HL-60 (cell line): ENCODE results near the gene SLC6A18.

Source experiments
- DNase-seq, 2 experiments: peaks; one replicate each; pipeline ENCODE4 v3.0.0-alpha.2; 2010 to 2020; ENCODE audit warnings: low read depth in 1 of 2, low spot score in 1 of 2
- H3K27ac ChIP-seq: fragments of 250-450 bp; sonication (Bioruptor Pico); replicated peaks from 2 replicates; pipeline ENCODE4 v1.5.1; 2020; ENCODE audit warnings: mild to moderate bottlenecking, moderate library complexity
- H3K27me3 ChIP-seq: fragments of 250-450 bp; sonication (Bioruptor Pico); 2 replicates; pipeline ENCODE4 v1.5.1; 2021; ENCODE audit warnings: mild to moderate bottlenecking, moderate library complexity; ENCODE audit not compliant: insufficient read depth, poor library complexity, severe bottlenecking
- H3K4me3 ChIP-seq: replicated peaks from 2 replicates; pipeline ENCODE4 v1.5.1; 2011; ENCODE audit warnings: mild to moderate bottlenecking, control low read depth, low read length; ENCODE audit not compliant: insufficient read depth
- GABPA ChIP-seq: IDR thresholded peaks from 2 replicates; pipeline ENCODE4 v1.6.1; 2012; ENCODE audit warnings: low read depth
- POLR2AphosphoS5 ChIP-seq: IDR thresholded peaks from 2 replicates; pipeline ENCODE4 v1.6.1; 2012; ENCODE audit warnings: low read depth
- SPI1 ChIP-seq: IDR thresholded peaks from 2 replicates; pipeline ENCODE4 v1.6.1; 2012; ENCODE audit warnings: low read depth, mild to moderate bottlenecking, borderline replicate concordance
- TF ChIP-seq, protein P1 (sequence below): IDR thresholded peaks from 2 replicates; pipeline ENCODE4 v1.6.1; 2012; ENCODE audit warnings: low read depth; ENCODE audit not compliant: insufficient replicate concordance
- TF ChIP-seq, protein P2 (sequence below): IDR thresholded peaks from one replicate; pipeline ENCODE4 v1.5.1; 2011; ENCODE audit warnings: low read length, control low read depth, inconsistent platforms; ENCODE audit not compliant: insufficient read depth

Gene SLC6A18

DNA sequence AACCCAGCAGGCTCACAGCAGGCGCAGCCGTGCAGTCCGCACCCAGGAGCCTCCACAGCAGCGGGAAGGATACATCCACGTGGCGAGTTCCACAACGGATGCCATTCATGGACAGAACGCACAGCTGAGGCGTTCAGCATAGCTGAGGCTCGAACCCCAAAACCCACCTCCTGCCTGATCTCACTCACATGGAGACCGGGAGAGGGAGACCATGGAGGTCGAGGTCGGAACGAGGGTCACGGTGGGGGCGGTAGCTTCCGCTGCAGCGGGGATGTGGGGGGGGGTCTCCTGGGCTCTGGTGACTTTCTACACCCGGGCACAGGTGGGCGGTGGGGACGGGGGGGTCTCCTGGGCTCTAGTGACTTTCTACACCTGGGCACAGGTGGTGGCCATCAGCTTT is 52.1 kb downstream of the SLC6A18 start:
- TF ChIP-seq GABPA (no peak), POLR2AphosphoS5 (no peak), SPI1 (no peak)
- TF ChIP-seq, protein P1, sequence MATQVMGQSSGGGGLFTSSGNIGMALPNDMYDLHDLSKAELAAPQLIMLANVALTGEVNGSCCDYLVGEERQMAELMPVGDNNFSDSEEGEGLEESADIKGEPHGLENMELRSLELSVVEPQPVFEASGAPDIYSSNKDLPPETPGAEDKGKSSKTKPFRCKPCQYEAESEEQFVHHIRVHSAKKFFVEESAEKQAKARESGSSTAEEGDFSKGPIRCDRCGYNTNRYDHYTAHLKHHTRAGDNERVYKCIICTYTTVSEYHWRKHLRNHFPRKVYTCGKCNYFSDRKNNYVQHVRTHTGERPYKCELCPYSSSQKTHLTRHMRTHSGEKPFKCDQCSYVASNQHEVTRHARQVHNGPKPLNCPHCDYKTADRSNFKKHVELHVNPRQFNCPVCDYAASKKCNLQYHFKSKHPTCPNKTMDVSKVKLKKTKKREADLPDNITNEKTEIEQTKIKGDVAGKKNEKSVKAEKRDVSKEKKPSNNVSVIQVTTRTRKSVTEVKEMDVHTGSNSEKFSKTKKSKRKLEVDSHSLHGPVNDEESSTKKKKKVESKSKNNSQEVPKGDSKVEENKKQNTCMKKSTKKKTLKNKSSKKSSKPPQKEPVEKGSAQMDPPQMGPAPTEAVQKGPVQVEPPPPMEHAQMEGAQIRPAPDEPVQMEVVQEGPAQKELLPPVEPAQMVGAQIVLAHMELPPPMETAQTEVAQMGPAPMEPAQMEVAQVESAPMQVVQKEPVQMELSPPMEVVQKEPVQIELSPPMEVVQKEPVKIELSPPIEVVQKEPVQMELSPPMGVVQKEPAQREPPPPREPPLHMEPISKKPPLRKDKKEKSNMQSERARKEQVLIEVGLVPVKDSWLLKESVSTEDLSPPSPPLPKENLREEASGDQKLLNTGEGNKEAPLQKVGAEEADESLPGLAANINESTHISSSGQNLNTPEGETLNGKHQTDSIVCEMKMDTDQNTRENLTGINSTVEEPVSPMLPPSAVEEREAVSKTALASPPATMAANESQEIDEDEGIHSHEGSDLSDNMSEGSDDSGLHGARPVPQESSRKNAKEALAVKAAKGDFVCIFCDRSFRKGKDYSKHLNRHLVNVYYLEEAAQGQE, result no peak
- TF ChIP-seq, protein P2, sequence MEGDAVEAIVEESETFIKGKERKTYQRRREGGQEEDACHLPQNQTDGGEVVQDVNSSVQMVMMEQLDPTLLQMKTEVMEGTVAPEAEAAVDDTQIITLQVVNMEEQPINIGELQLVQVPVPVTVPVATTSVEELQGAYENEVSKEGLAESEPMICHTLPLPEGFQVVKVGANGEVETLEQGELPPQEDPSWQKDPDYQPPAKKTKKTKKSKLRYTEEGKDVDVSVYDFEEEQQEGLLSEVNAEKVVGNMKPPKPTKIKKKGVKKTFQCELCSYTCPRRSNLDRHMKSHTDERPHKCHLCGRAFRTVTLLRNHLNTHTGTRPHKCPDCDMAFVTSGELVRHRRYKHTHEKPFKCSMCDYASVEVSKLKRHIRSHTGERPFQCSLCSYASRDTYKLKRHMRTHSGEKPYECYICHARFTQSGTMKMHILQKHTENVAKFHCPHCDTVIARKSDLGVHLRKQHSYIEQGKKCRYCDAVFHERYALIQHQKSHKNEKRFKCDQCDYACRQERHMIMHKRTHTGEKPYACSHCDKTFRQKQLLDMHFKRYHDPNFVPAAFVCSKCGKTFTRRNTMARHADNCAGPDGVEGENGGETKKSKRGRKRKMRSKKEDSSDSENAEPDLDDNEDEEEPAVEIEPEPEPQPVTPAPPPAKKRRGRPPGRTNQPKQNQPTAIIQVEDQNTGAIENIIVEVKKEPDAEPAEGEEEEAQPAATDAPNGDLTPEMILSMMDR, result no peak
- DNase-seq, result no peak

DNA sequence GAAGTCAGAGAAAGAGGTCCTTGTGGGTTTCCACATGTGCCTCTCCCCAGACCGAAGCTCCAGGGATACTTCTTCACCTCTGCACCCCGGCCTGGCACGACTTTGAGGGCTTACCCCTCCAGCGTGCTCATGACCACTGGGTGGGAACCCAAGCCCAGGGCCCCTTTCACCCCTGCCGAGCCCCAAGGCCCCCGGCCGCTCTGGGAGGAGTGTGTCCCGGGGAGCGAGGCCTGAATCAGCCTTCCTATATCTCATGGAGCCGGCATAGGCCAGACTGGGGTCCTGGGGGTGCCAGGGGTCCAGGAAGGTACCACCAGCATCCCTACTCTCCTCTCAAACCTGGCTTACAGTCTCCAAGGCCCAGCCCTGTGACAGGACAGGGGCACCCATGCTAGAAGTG is 52.6 kb downstream of the SLC6A18 start:
- DNase-seq, result no peak
- no peaks in the 10 kb centered on the region for H3K27me3 ChIP-seq
- H3K4me3 ChIP-seq, result no peak overlapping the region
- H3K27ac ChIP-seq, result no peak overlapping the region
- no peak for TF ChIP-seq GABPA
- no peak for TF ChIP-seq POLR2AphosphoS5
- TF ChIP-seq SPI1, result no peak
- TF ChIP-seq, protein P2, result no peak
- TF ChIP-seq, protein P1, result no peak

More for the DNA sequence above, 52.1 kb downstream of the SLC6A18 start:
- Histone ChIP-seq H3K27ac (no peak overlapping the region), H3K4me3 (no peak overlapping the region), H3K27me3 (no peaks in the 10 kb centered on the region)

DNA sequence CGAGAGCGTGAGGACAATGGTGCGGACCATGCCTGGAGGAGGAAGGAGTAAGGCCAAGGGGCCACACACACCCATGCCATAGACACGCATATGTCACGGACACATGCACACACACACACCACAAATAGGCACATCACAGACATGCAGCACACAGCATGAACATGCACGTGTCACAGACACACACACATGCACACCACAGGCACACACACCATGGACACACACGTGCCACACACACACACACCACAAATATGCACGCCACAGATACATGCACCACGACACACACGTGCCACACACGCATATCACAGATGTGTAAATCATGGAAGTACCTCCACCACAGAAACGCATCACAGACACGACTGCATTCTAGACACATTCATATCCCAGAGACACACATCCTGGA is 53.0 kb downstream of the SLC6A18 start:
- H3K27me3 ChIP-seq, result no peaks in the 10 kb centered on the region
- no peak overlapping the region for H3K27ac ChIP-seq
- H3K4me3 ChIP-seq, result no peak overlapping the region
- no peak for TF ChIP-seq GABPA
- TF ChIP-seq, protein P2, result no peak
- TF ChIP-seq, protein P1, result no peak
- no peak for TF ChIP-seq POLR2AphosphoS5
- TF ChIP-seq SPI1, result no peak
- DNase-seq, result no peak
